Measurements from ENCODE around the gene NLK. TPM values are rescaled to one million over a fixed set of nuclear protein-coding genes. Genes with fewer than 3 reads are reported as not detected.
"Not testable (repeated sequence)": the region's sequence is repeated elsewhere in the genome, so short reads cannot be mapped to it uniquely, and the experiment has no call there.

NLK gene
- total RNA-seq, 6 experiments from 2014 or later = 8.8 to 10.6 (median 9.9) TPM

DNA sequence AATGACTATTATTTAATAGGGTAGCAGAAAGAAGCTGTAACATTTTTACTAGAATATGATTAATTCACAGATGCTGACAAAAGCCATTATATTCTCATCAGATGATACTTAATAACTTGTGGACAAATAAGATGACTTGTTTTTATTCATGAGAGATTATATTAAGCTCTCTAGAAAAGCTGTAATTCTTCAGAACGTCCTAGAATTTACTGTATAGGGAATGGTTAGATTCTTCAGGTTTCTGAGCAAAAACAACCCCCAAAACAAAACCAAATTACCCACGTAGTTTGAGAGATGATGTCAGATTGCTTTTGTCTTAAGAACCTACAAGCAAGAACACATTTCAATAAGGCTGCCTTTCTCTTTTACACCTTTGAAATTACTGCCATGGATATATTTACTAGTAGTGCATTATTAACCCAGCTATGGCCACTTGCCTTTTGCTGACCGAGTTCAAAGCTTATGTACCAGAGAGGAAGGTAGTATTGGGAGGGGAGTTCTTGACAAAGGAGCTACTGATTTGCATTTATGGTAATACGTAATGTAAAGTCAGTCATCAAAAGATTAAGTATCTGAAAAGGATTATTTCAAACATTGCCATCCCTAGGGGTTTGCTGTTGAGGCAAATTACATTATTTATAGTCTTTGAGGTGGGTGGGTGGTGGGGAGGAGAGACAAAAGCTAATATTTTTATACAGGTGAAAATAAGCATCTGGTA, 51.7 kb downstream of the NLK start:
- Histone ChIP-seq H3K27me3 (no peaks in the 10 kb centered on the region), H3K4me1 (peaks cover 0 to 16% (median 0%) of the 10 kb centered on the region in 4 donors), H3K9me3 (no peaks in the 10 kb centered on the region), H3K36me3 (no peaks in the 10 kb centered on the region), H3K27ac (no peak overlapping the region), H3K4me3 (no peak overlapping the region)
- WGBS (ENCODE audit: insufficient coverage, low coverage, low lambda C conversion rate, missing lambda C conversion rate) = 61% methylated on average over 4 of the region's 4 CpGs
- ATAC-seq (peak in 1 of 4 donors; percentile 34), DNase-seq (no peak)
- TF ChIP-seq, protein P1, sequence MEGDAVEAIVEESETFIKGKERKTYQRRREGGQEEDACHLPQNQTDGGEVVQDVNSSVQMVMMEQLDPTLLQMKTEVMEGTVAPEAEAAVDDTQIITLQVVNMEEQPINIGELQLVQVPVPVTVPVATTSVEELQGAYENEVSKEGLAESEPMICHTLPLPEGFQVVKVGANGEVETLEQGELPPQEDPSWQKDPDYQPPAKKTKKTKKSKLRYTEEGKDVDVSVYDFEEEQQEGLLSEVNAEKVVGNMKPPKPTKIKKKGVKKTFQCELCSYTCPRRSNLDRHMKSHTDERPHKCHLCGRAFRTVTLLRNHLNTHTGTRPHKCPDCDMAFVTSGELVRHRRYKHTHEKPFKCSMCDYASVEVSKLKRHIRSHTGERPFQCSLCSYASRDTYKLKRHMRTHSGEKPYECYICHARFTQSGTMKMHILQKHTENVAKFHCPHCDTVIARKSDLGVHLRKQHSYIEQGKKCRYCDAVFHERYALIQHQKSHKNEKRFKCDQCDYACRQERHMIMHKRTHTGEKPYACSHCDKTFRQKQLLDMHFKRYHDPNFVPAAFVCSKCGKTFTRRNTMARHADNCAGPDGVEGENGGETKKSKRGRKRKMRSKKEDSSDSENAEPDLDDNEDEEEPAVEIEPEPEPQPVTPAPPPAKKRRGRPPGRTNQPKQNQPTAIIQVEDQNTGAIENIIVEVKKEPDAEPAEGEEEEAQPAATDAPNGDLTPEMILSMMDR (IDR thresholded peaks at IDR 0.05) = no peak
- no peak for TF ChIP-seq POLR2A (IDR thresholded peaks at IDR 0.05)
- intact Hi-C loops (cut with DNase I) = no loop called here

DNA sequence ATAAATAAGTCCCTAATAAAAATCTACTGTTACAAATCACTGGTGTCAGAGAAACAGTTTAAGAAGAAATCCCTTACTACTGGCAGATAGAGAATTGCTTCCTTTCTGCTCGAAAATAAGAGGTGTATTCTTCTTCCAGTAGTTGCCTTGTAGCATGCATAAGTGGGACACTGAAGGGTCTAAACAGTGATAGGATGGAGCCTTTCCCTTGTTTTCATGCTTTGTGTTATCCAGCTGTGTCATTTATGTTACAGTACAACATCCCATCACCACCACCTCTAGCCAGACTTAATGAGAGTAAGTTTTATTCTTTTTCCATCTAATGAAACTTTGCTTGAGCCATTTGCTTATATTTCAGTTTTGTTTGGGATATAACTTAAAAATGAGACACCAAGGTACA, 54.3 kb downstream of the NLK start:
- no peaks in the 10 kb centered on the region for H3K36me3 ChIP-seq
- peaks cover 0 to 23% (median 0%) of the 10 kb centered on the region in 4 donors for H3K4me1 ChIP-seq
- no peaks in the 10 kb centered on the region for H3K27me3 ChIP-seq
- intact Hi-C loops (cut with DNase I) = no loop called here
- ATAC-seq (no peak), DNase-seq (no peak)
- H3K4me3 ChIP-seq = no peak overlapping the region
- H3K27ac ChIP-seq = no peak overlapping the region
- 67% methylated on average over 1 of the region's 1 CpG for WGBS (ENCODE audit: insufficient coverage, low coverage, low lambda C conversion rate, missing lambda C conversion rate)
- H3K9me3 ChIP-seq = no peaks in the 10 kb centered on the region
- no peak for TF ChIP-seq POLR2A (IDR thresholded peaks at IDR 0.05)
- TF ChIP-seq, protein P1 (IDR thresholded peaks at IDR 0.05) = no peak

DNA sequence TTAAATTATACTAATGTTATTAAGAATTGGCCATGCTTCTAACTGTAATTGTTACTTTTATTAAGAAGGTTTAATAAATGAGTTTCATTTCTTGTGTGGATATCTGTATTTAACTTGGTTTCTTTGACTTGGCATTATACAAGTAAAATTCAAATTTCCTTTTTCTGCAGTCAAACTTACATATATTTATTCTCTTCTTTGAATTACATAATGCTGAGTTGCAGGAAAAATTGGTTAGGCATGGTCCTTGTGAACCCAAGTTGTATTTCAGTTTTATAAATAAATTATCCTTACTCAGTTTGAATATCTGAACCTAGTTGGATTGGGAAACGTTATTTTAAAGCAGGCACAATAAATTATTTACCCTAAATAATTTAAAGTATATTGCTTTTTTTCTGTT, 54.8 kb downstream of the NLK start:
- peaks cover 0 to 23% (median 0%) of the 10 kb centered on the region in 4 donors for H3K4me1 ChIP-seq
- ATAC-seq (no peak), DNase-seq (no peak)
- TF ChIP-seq POLR2A (IDR thresholded peaks at IDR 0.05) = no peak
- TF ChIP-seq, protein P1 (IDR thresholded peaks at IDR 0.05) = no peak
- H3K9me3 ChIP-seq = no peaks in the 10 kb centered on the region
- H3K27me3 ChIP-seq = no peaks in the 10 kb centered on the region
- H3K27ac ChIP-seq = no peak overlapping the region
- 71% methylated on average over 1 of the region's 1 CpG for WGBS (ENCODE audit: insufficient coverage, low coverage, low lambda C conversion rate, missing lambda C conversion rate)
- H3K4me3 ChIP-seq = no peak overlapping the region
- intact Hi-C loops (cut with DNase I) = no loop called here
- H3K36me3 ChIP-seq = no peaks in the 10 kb centered on the region

DNA sequence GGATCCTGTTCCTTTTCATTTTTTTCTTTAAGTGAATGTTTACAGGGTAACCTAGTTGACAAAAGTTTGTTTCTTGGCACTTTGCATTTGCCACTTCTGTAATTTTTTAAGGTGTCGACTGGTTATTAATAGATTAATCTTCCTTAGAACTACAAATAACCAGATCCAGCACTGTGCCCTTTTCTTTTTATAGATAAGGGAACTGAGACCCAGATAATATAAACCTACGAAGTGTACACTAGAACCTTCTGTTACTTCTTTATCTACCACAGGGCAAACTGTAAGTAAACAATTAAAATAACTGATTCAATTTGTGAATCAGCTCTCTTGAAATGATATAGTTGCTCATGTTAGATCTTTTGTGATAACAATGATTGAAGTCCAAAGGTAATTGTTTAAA, 55.4 kb downstream of the NLK start:
- intact Hi-C loops (cut with DNase I) = no loop called here
- ATAC-seq = peak in 1 of 4 donors; percentile 50
- 19% methylated on average over 2 of the region's 2 CpGs for WGBS (ENCODE audit: insufficient coverage, low coverage, low lambda C conversion rate, missing lambda C conversion rate)

DNA sequence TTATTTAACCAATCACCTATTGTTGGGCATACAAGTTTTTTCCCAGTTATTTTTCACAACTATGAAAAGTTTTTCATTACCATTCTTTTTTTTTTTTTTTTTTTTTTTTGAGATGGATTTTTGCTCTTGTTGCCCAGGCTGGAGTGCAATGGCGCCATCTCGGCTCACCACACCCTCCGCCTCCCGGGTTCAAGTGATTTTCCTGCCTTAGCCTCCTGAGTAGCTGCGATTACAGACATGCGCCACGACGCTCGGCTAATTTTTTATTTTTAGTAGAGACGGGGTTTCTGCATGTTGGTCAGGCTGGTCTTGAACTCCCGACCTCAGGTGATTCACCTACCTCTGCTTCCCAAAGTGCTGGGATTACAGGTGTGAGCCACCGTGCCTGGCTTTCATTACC, 56.1 kb downstream of the NLK start:
- H3K9me3 ChIP-seq; DNase-seq; H3K27ac ChIP-seq; intact Hi-C loops (cut with DNase I); H3K36me3 ChIP-seq; H3K4me3 ChIP-seq; ATAC-seq; H3K27me3 ChIP-seq: not testable (repeated sequence)
- WGBS (ENCODE audit: insufficient coverage, low coverage, low lambda C conversion rate, missing lambda C conversion rate) = 91% methylated on average over 7 of the region's 12 CpGs
- H3K4me1 ChIP-seq = peaks cover 0 to 20% (median 0%) of the 10 kb centered on the region in 4 donors

More for the DNA sequence above, 55.4 kb downstream of the NLK start:
- no peak overlapping the region for H3K4me3 ChIP-seq
- no peaks in the 10 kb centered on the region for H3K36me3 ChIP-seq
- H3K9me3 ChIP-seq = no peaks in the 10 kb centered on the region
- TF ChIP-seq, protein P1 (IDR thresholded peaks at IDR 0.05) = no peak
- TF ChIP-seq POLR2A (IDR thresholded peaks at IDR 0.05) = no peak
- no peaks in the 10 kb centered on the region for H3K27me3 ChIP-seq
- no peak overlapping the region for H3K27ac ChIP-seq
- H3K4me1 ChIP-seq = peaks cover 0 to 23% (median 0%) of the 10 kb centered on the region in 4 donors
- DNase-seq = no peak
